CD14-positive monocyte (primary cell): ENCODE data around the gene MED26. TPM values are rescaled to one million over a fixed set of nuclear protein-coding genes. Genes with fewer than 3 reads are reported as not detected.

ENCODE experiments used
- DNase-seq, 3 donors: peaks; one replicate each; pipeline ENCODE4 v3.0.0-alpha.2; 2011 to 2022
- H2AFZ ChIP-seq: 2 replicates; pipeline ENCODE4 v1.6.0; 2012; ENCODE audit warnings: mild to moderate bottlenecking, low read depth, low read length, inconsistent platforms; ENCODE audit not compliant: insufficient read depth, poor library complexity, severe bottlenecking
- H3K27ac ChIP-seq, 2 donors: 1 replicate in 1 of 2; 2 replicates in 1 of 2; pipeline ENCODE4 v1.5.1; 2012 to 2013; ENCODE audit warnings: low read length in 2 of 2, control low read depth in 1 of 2, inconsistent platforms in 1 of 2, low read depth in 1 of 2, mild to moderate bottlenecking in 1 of 2
- H3K27me3 ChIP-seq, 2 donors: one replicate each; pipeline versions ENCODE4 v1.6.0 to v1.6.1; 2011 to 2013; ENCODE audit warnings: low read length in 2 of 2; ENCODE audit not compliant: control insufficient read depth in 2 of 2, insufficient read depth in 2 of 2
- H3K36me3 ChIP-seq, 2 donors: replicated peaks in 1 of 2; 1 replicate in 1 of 2; 2 replicates in 1 of 2; pipeline versions ENCODE4 v1.5.1 to v1.6.1; 2012 to 2013; ENCODE audit warnings: low read length in 2 of 2, control low read depth in 1 of 2, inconsistent platforms in 1 of 2, mild to moderate bottlenecking in 1 of 2; ENCODE audit not compliant: insufficient read depth in 2 of 2, control insufficient read depth in 1 of 2
- H3K4me1 ChIP-seq, 2 donors: 1 replicate in 1 of 2; 2 replicates in 1 of 2; pipeline versions ENCODE4 v1.5.1 to v1.6.1; 2012 to 2013; ENCODE audit warnings: low read length in 2 of 2, control low read depth in 1 of 2, inconsistent platforms in 1 of 2, mild to moderate bottlenecking in 1 of 2, moderate library complexity in 1 of 2; ENCODE audit not compliant: insufficient read depth in 2 of 2, control insufficient read depth in 1 of 2
- H3K4me2 ChIP-seq: replicated peaks from 2 replicates; pipeline ENCODE3; 2012; ENCODE audit warnings: low read length, moderate library complexity, mild to moderate bottlenecking; ENCODE audit not compliant: poor library complexity, severe bottlenecking; ENCODE audit errors: extremely low read depth
- H3K4me3 ChIP-seq, 3 experiments: fragments of 200-600 bp in 1 of 3; sonication (generic) in 1 of 3; replicated peaks in 1 of 3; 1 replicate in 2 of 3; 2 replicates in 1 of 3; pipeline ENCODE4 v1.5.1; 2011 to 2013; ENCODE audit warnings: low read length in 3 of 3, mild to moderate bottlenecking in 3 of 3, control low read depth in 2 of 3, low read depth in 2 of 3, inconsistent platforms in 1 of 3, moderate library complexity in 1 of 3
- H3K79me2 ChIP-seq: 2 replicates; pipeline ENCODE4 v1.6.0; 2012; ENCODE audit warnings: mild to moderate bottlenecking, control low read depth, inconsistent platforms, low read length, moderate library complexity; ENCODE audit not compliant: insufficient read depth
- H3K9ac ChIP-seq: 2 replicates; pipeline ENCODE4 v1.6.0; 2017; ENCODE audit warnings: low read length, mild to moderate bottlenecking; ENCODE audit not compliant: insufficient read depth, poor library complexity, severe bottlenecking
- H3K9me3 ChIP-seq, 2 donors: replicated peaks in 1 of 2; 1 replicate in 1 of 2; 2 replicates in 1 of 2; pipeline versions ENCODE4 v1.5.1 to v1.6.1; 2012 to 2013; ENCODE audit warnings: low read length in 2 of 2, control low read depth in 1 of 2; ENCODE audit not compliant: control insufficient read depth in 1 of 2, insufficient read depth in 1 of 2
- H4K20me1 ChIP-seq: 2 replicates; pipeline ENCODE4 v1.6.0; 2012; ENCODE audit warnings: mild to moderate bottlenecking, low read length, control low read depth, moderate library complexity; ENCODE audit not compliant: insufficient read depth
- H3K27ac Mint-ChIP-seq, 7 donors: one replicate each; pipeline ENCODE4 v1.8.0; 2020; ENCODE audit warnings: mild to moderate bottlenecking in 7 of 7, mixed read lengths in 7 of 7, moderate library complexity in 6 of 7, inconsistent platforms in 2 of 7
- H3K27me3 Mint-ChIP-seq, 3 donors: one replicate each; pipeline ENCODE4 v1.8.0; 2021 to 2022; ENCODE audit warnings: low read depth in 3 of 3, mild to moderate bottlenecking in 3 of 3, mixed read lengths in 3 of 3, moderate library complexity in 3 of 3, inconsistent platforms in 1 of 3
- H3K36me3 Mint-ChIP-seq, 2 donors: one replicate each; pipeline ENCODE4 v1.8.0; 2020; ENCODE audit warnings: mixed read lengths in 2 of 2, inconsistent platforms in 1 of 2, mild to moderate bottlenecking in 1 of 2
- H3K4me1 Mint-ChIP-seq: one replicate; pipeline ENCODE4 v1.8.0; 2020; ENCODE audit warnings: mild to moderate bottlenecking, mixed read lengths
- H3K4me3 Mint-ChIP-seq, 2 donors: one replicate each; pipeline ENCODE4 v1.8.0; 2020; ENCODE audit warnings: mild to moderate bottlenecking in 2 of 2, mixed read lengths in 2 of 2, moderate library complexity in 1 of 2
- H3K9me3 Mint-ChIP-seq, 7 donors: one replicate each; pipeline ENCODE4 v1.8.0; 2020 to 2022; ENCODE audit warnings: mixed read lengths in 7 of 7, mild to moderate bottlenecking in 6 of 7, moderate library complexity in 6 of 7, inconsistent platforms in 2 of 7
- CTCF ChIP-seq: fragments of 200-600 bp; IDR thresholded peaks from one replicate; pipeline ENCODE4 v1.8.0; 2022; ENCODE audit warnings: antibody characterized with exemption, mild to moderate bottlenecking
- WGBS: methylation state at CpG from one replicate; pipeline ENCODE4 v1.1.5; 2013; ENCODE audit warnings: missing lambda C conversion rate; ENCODE audit not compliant: insufficient coverage; 5-methylcytosine and 5-hydroxymethylcytosine counted together
- intact Hi-C, 2 donors: fragments of 100-400 bp; cut with micrococcal nuclease; formaldehyde crosslinking; loops; one replicate each; pipeline versions ENCODE4 v1.15.0 to v1.15.1; 2023
- polyA plus RNA-seq, 3 donors: library from polyadenylated mRNA; depleted of rRNA in 1 of 3; unstranded in 2 of 3; stranded (reverse) in 1 of 3; fragments of 300-500 nt in 2 of 3; fragments of >200 nt in 1 of 3; fragmentation: Illumina TruSeq in 2 of 3; gene quantifications; 1 replicate in 2 of 3; 2 replicates in 1 of 3; pipeline ENCODE4 v1.2.3, GENCODE V29; 2012 to 2021

The MED26 gene
- polyA plus RNA-seq, 3 donors, result 1.1 to 7.1 (median 2.1) TPM

DNA sequence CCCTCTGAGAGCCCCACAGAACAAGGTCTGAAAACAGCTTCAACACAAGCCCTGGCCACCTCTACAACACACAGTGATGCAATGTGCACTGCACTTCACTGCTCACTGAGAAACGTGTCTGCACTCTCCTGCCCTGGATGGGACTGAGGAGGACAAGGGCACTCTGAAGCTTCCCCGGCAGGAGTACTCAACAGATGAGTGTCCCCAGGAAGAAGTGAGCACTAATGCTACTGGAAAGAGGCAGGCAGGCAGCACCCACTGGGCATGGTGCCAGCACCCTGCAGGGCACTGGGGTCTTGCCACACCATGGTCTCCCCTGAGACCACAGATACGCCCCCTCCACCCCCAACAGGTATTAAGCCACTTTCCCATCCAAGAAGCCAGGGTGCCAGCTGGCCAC is 38.1 kb downstream of the MED26 start:
- Mint-ChIP-seq H3K27me3 (peaks cover 0 to 5% (median 0%) of the 10 kb centered on the region in 3 donors), H3K27ac (no peak overlapping the region), H3K9me3 (no peaks in the 10 kb centered on the region), H3K4me3 (no peak overlapping the region), H3K4me1 (peaks cover 77% of the 10 kb centered on the region), H3K36me3 (peaks cover 10 to 20% of the 10 kb centered on the region in 2 donors)
- TF ChIP-seq CTCF, result no peak
- WGBS, result 63% methylated on average over 3 of the region's 3 CpGs
- H2AFZ ChIP-seq, result no peak overlapping the region
- H3K9me3 ChIP-seq, result no peaks in the 10 kb centered on the region
- no peak overlapping the region for H3K4me3 ChIP-seq
- peaks cover 90% of the 10 kb centered on the region for H3K79me2 ChIP-seq
- H3K27me3 ChIP-seq, result no peaks in the 10 kb centered on the region
- H4K20me1 ChIP-seq, result peaks cover 74% of the 10 kb centered on the region
- intact Hi-C loops, result loop anchor here in 1 of 2 donors (5.0 to 10.0 kb wide), 2 partner anchors 48 to 145 kb away; partner anchors contain the start of gene CHERP
- H3K36me3 ChIP-seq, result no peaks in the 10 kb centered on the region
- H3K4me1 ChIP-seq, result peaks cover 61 to 74% of the 10 kb centered on the region in 2 donors
- no peak overlapping the region for H3K27ac ChIP-seq
- H3K4me2 ChIP-seq, result no peak overlapping the region
- no peak for DNase-seq
- no peak overlapping the region for H3K9ac ChIP-seq

DNA sequence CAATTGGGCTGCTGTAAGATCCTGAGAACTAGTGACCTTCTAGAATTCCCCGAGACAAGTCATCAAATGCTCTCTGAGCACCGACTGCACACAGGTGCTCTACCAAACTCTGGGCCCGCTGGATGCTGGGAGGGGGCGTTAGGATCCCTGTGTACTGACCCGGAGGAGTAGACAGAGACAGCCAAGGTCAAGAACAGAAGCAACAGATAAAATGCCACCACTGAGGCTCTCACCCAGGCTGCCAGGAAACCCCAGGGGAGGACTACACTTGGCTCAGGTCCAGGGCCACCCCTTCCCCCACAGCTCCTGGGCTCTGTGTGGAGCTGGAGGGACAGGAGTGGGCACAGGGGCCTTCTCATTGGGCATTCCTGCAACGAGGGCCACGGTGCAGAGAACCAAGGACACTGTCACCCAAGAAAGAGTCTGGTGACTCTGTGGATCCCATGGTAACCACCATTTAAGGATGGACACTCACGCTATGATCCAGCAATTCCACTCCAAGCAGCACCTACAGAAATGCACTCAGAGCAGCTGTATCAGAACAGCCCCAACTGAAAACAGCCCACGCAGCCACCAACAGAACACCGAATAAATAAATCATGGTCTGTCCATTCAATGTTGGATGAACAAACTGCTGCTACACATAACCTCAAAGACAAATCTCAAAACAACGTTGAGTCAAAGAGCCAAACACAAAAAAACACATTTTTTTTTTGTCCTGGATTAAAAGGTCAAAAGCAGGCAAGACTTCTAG is 39.0 kb downstream of the MED26 start:
- Histone ChIP-seq H3K9me3 (no peaks in the 10 kb centered on the region), H3K4me1 (peaks cover 59 to 74% of the 10 kb centered on the region in 2 donors), H3K9ac (no peak overlapping the region), H2AFZ (no peak overlapping the region), H3K4me3 (peak overlapping the region in 1 of 3 experiments; percentile 75), H3K4me2 (peak overlapping the region; percentile 81), H3K36me3 (no peaks in the 10 kb centered on the region), H3K79me2 (peaks cover 90% of the 10 kb centered on the region), H4K20me1 (peaks cover 67% of the 10 kb centered on the region), H3K27ac (peak overlapping the region; percentile 99 to 100), H3K27me3 (no peaks in the 10 kb centered on the region)
- intact Hi-C loops, result loop anchor here in 1 of 2 donors (5.0 to 10.0 kb wide), 2 partner anchors 47 to 144 kb away; partner anchors contain the start of gene CHERP
- Mint-ChIP-seq H3K27me3 (peaks cover 0 to 5% (median 0%) of the 10 kb centered on the region in 3 donors), H3K27ac (peak overlapping the region in 6 of 7 donors; percentile 96 to 98 (median 97)), H3K36me3 (peaks cover 12 to 20% of the 10 kb centered on the region in 2 donors), H3K9me3 (no peaks in the 10 kb centered on the region), H3K4me3 (peak overlapping the region; percentile 62 to 87), H3K4me1 (peaks cover 76% of the 10 kb centered on the region)
- TF ChIP-seq CTCF, result no peak
- WGBS, result 93% methylated on average over 9 of the region's 11 CpGs
- DNase-seq, result no peak
